Trophoblast cell (in vitro differentiated cells and primary cell): ENCODE measurements around the gene RTP5.
"Not testable (repeated sequence)": the region's sequence is repeated elsewhere in the genome, so short reads cannot be mapped to it uniquely, and the experiment has no call there.

Experiments used
- DNase-seq, 2 donors: peaks; one replicate each; pipeline ENCODE4 v3.0.0-alpha.2; 2016
- H2AFZ ChIP-seq: 2 replicates; pipeline ENCODE4 v1.6.1; 2013; ENCODE audit warnings: low read length, moderate library complexity, mild to moderate bottlenecking; ENCODE audit not compliant: insufficient read depth, poor library complexity
- H2AK5ac ChIP-seq: 2 replicates; pipeline ENCODE4 v1.6.1; 2013; ENCODE audit warnings: mild to moderate bottlenecking, low read length
- H2BK120ac ChIP-seq: 2 replicates; pipeline ENCODE4 v1.6.1; 2013; ENCODE audit warnings: low read length, mild to moderate bottlenecking, moderate library complexity; ENCODE audit not compliant: insufficient read depth, poor library complexity
- H2BK12ac ChIP-seq: 2 replicates; pipeline ENCODE4 v1.6.1; 2013; ENCODE audit warnings: mild to moderate bottlenecking, low read length, moderate library complexity
- H2BK5ac ChIP-seq: 2 replicates; pipeline ENCODE4 v1.6.1; 2013; ENCODE audit warnings: low read length, low read depth, moderate library complexity, mild to moderate bottlenecking; ENCODE audit not compliant: poor library complexity
- H3K14ac ChIP-seq: 2 replicates; pipeline ENCODE4 v1.6.1; 2013; ENCODE audit warnings: mild to moderate bottlenecking, low read length
- H3K18ac ChIP-seq: 2 replicates; pipeline ENCODE4 v1.6.1; 2013; ENCODE audit warnings: mild to moderate bottlenecking, low read length
- H3K23ac ChIP-seq: 2 replicates; pipeline ENCODE4 v1.6.1; 2013; ENCODE audit warnings: low read length
- H3K27ac ChIP-seq: 2 replicates; pipeline ENCODE4 v1.5.1; 2013; ENCODE audit warnings: low read depth, mild to moderate bottlenecking, inconsistent platforms, low read length, moderate library complexity
- H3K27me3 ChIP-seq: 2 replicates; pipeline ENCODE4 v1.6.1; 2013; ENCODE audit warnings: inconsistent platforms, mild to moderate bottlenecking, low read length, moderate library complexity; ENCODE audit not compliant: insufficient read depth
- H3K36me3 ChIP-seq, 2 experiments: 1 replicate in 1 of 2; 2 replicates in 1 of 2; pipeline ENCODE4 v1.6.1; 2013; ENCODE audit warnings: low read length in 2 of 2, mild to moderate bottlenecking in 2 of 2, moderate library complexity in 1 of 2; ENCODE audit not compliant: insufficient read depth in 2 of 2, control insufficient read depth in 1 of 2
- H3K4ac ChIP-seq: 2 replicates; pipeline ENCODE4 v1.6.1; 2013; ENCODE audit warnings: low read depth, mild to moderate bottlenecking, low read length, moderate library complexity
- H3K4me1 ChIP-seq, 2 experiments: 1 replicate in 1 of 2; 2 replicates in 1 of 2; pipeline ENCODE4 v1.6.1; 2013; ENCODE audit warnings: low read length in 2 of 2, mild to moderate bottlenecking in 2 of 2, moderate library complexity in 1 of 2; ENCODE audit not compliant: insufficient read depth in 2 of 2, control insufficient read depth in 1 of 2
- H3K4me2 ChIP-seq: 2 replicates; pipeline ENCODE4 v1.6.1; 2013; ENCODE audit warnings: inconsistent platforms, mild to moderate bottlenecking, low read length, moderate library complexity
- H3K4me3 ChIP-seq: 2 replicates; pipeline ENCODE4 v1.5.1; 2013; ENCODE audit warnings: mild to moderate bottlenecking, low read depth, low read length, inconsistent platforms
- H3K79me1 ChIP-seq: one replicate; pipeline ENCODE4 v1.6.1; 2013; ENCODE audit warnings: low read length
- H3K79me2 ChIP-seq: 2 replicates; pipeline ENCODE4 v1.6.1; 2013; ENCODE audit warnings: low read length, mild to moderate bottlenecking; ENCODE audit not compliant: control insufficient read depth, insufficient read depth, poor library complexity
- H3K9ac ChIP-seq: 2 replicates; pipeline ENCODE4 v1.6.1; 2013; ENCODE audit warnings: mild to moderate bottlenecking, low read length
- H3K9me3 ChIP-seq: 2 replicates; pipeline ENCODE4 v1.6.1; 2013; ENCODE audit warnings: low read depth, mild to moderate bottlenecking, control low read depth, inconsistent platforms, low read length; ENCODE audit not compliant: insufficient read depth
- H4K12ac ChIP-seq: 2 replicates; pipeline ENCODE4 v1.6.1; 2013; ENCODE audit warnings: low read depth, mild to moderate bottlenecking, low read length, moderate library complexity
- H4K8ac ChIP-seq: 2 replicates; pipeline ENCODE4 v1.6.1; 2013; ENCODE audit warnings: low read depth, mild to moderate bottlenecking, low read length, moderate library complexity
- H4K91ac ChIP-seq: one replicate; pipeline ENCODE4 v1.6.1; 2013; ENCODE audit warnings: low read depth, mild to moderate bottlenecking, low read length, moderate library complexity
- WGBS: extraction: QIAGEN DNeasy Blood & Tissue Kit; methylation state at CpG from one replicate; pipeline ENCODE4 v1.1.7; 2013; ENCODE audit warnings: missing lambda C conversion rate; ENCODE audit not compliant: insufficient read length, insufficient coverage; ENCODE audit errors: extremely low coverage; 5-methylcytosine and 5-hydroxymethylcytosine counted together

The RTP5 gene

GRCh38 chr2:241822264-241822623, 47.3 kb upstream of the RTP5 start:
- Histone ChIP-seq H2BK120ac (no peak overlapping the region), H2BK12ac (no peak overlapping the region), H3K23ac (no peak overlapping the region), H3K27ac (no peak overlapping the region), H2BK5ac (no peak overlapping the region), H3K4me2 (no peak overlapping the region), H3K4me1 (no peaks in the 10 kb centered on the region), H3K18ac (no peak overlapping the region), H3K79me1 (no peaks in the 10 kb centered on the region), H4K91ac (no peak overlapping the region), H4K12ac (no peak overlapping the region), H2AFZ (no peak overlapping the region), H3K4ac (no peak overlapping the region), H3K9me3 (peaks cover 14% of the 10 kb centered on the region), H3K36me3 (no peaks in the 10 kb centered on the region), H3K27me3 (no peaks in the 10 kb centered on the region), H3K79me2 (no peaks in the 10 kb centered on the region), H2AK5ac (no peak overlapping the region), H3K4me3 (no peak overlapping the region), H3K9ac (no peak overlapping the region), H3K14ac (no peak overlapping the region), H4K8ac (no peak overlapping the region)
- no CpG with 5 or more reads among the region's 14 CpGs for WGBS
- no peak for DNase-seq

DNA sequence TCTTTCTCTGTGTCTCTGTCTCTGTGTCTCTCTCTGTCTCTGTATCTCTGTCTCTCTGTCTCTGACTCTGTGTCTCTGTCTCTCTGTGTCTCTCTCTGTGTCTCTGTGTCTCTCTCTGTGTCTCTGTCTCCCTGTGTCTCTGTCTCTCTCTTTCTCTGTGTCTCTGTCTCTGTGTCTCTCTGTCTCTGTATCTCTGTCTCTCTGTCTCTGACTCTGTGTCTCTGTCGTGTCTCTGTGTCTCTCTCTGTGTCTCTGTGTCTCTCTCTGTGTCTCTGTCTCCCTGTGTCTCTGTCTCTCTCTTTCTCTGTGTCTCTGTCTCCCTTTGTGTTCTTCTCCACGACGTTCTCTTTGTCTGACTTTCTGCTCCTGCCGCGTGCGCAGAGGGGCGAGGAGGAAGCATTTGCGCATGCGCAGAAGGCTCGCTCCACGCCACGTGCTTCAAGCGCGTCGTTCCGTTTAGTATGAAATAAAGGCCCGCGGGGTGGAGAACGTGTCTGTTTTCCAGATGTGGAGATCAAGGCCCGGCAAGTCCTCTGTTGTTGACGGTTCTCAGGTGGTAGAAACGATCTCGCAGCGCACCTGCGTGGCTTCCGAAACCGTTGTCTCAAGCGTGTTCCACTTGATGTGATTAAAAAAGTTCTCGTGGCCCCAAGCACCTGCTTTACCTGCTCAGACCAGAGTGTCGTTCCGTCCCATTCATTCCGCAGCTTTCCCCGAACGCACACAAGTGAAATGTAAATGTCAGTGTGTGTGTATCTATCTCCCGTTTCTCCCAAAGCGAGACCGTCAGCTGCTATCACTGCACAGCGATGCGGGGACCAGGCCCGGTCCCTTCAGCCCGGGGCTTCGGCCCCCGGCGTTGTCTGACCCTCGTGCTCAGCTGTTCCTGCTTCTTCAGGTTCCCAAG, 45.7 kb upstream of the RTP5 start:
- not testable (repeated sequence) for H2BK12ac ChIP-seq, H3K18ac ChIP-seq, H2AK5ac ChIP-seq, H2AFZ ChIP-seq, H3K14ac ChIP-seq, H2BK5ac ChIP-seq, H3K27ac ChIP-seq, H4K8ac ChIP-seq, H3K4me1 ChIP-seq, H3K9ac ChIP-seq, H3K4me3 ChIP-seq, H4K91ac ChIP-seq, H3K23ac ChIP-seq, H3K4me2 ChIP-seq, H3K36me3 ChIP-seq, H3K27me3 ChIP-seq, DNase-seq, H3K4ac ChIP-seq, H4K12ac ChIP-seq, H3K79me1 ChIP-seq, H2BK120ac ChIP-seq, H3K79me2 ChIP-seq
- no CpG with 5 or more reads among the region's 45 CpGs for WGBS
- peaks cover 14% of the 10 kb centered on the region for H3K9me3 ChIP-seq

DNA sequence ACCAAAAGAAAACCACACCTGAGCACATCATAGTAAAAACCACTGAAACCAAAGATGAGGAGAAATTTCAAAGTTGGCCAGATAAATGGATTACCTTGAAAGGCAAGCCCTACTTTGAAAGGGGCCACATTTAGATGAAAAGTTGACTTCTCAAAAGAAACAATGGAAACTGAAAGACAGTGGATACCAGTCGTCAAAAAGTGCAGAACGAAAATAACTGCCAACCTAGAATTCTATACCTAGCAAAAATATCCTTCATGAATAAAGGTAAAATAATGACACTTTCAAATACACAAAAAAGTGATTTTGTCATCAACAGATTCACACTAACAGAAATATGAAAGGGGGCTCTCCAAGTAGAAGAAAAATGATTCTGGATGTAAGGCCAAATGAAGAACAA, 42.1 kb upstream of the RTP5 start:
- H3K9ac ChIP-seq = no peak overlapping the region
- H3K27ac ChIP-seq = no peak overlapping the region
- no peak overlapping the region for H4K8ac ChIP-seq
- no peaks in the 10 kb centered on the region for H3K79me2 ChIP-seq
- H3K4ac ChIP-seq = no peak overlapping the region
- H2BK120ac ChIP-seq = no peak overlapping the region
- H3K9me3 ChIP-seq = peaks cover 8% of the 10 kb centered on the region
- H3K14ac ChIP-seq = no peak overlapping the region
- H3K4me1 ChIP-seq = no peaks in the 10 kb centered on the region
- no peak overlapping the region for H2BK5ac ChIP-seq
- H3K36me3 ChIP-seq = no peaks in the 10 kb centered on the region
- H4K91ac ChIP-seq = no peak overlapping the region
- no peak overlapping the region for H3K4me3 ChIP-seq
- DNase-seq = no peak
- no CpG with 5 or more reads among the region's 2 CpGs for WGBS
- no peak overlapping the region for H2AK5ac ChIP-seq
- H3K4me2 ChIP-seq = no peak overlapping the region
- no peak overlapping the region for H2BK12ac ChIP-seq
- H3K79me1 ChIP-seq = no peaks in the 10 kb centered on the region
- no peak overlapping the region for H2AFZ ChIP-seq
- no peak overlapping the region for H3K18ac ChIP-seq
- no peak overlapping the region for H4K12ac ChIP-seq
- no peak overlapping the region for H3K23ac ChIP-seq
- H3K27me3 ChIP-seq = no peaks in the 10 kb centered on the region

- H3K4me2 ChIP-seq = no peak overlapping the region
- WGBS = no CpG with 5 or more reads among the region's 13 CpGs
Measured at GRCh38 chr2:241833101-241833663, 36.3 kb upstream of the RTP5 start.

More at GRCh38 chr2:241833101-241833663, 36.3 kb upstream of the RTP5 start:
- no peak overlapping the region for H3K27ac ChIP-seq
- no peak overlapping the region for H2BK12ac ChIP-seq
- no peak overlapping the region for H2BK120ac ChIP-seq
- H4K8ac ChIP-seq = no peak overlapping the region
- H3K4ac ChIP-seq = no peak overlapping the region
- H2AFZ ChIP-seq = no peak overlapping the region
- H3K9ac ChIP-seq = no peak overlapping the region
- H3K79me1 ChIP-seq = no peaks in the 10 kb centered on the region
- no peak overlapping the region for H2AK5ac ChIP-seq
- no peaks in the 10 kb centered on the region for H3K36me3 ChIP-seq
- no peak overlapping the region for H3K18ac ChIP-seq
- no peak overlapping the region for H4K12ac ChIP-seq
- H4K91ac ChIP-seq = no peak overlapping the region
- H3K27me3 ChIP-seq = no peaks in the 10 kb centered on the region
- DNase-seq = no peak
- no peak overlapping the region for H3K23ac ChIP-seq
- H3K4me1 ChIP-seq = no peaks in the 10 kb centered on the region
- no peak overlapping the region for H2BK5ac ChIP-seq
- H3K79me2 ChIP-seq = no peaks in the 10 kb centered on the region
- no peak overlapping the region for H3K14ac ChIP-seq
- H3K4me3 ChIP-seq = no peak overlapping the region
- no peaks in the 10 kb centered on the region for H3K9me3 ChIP-seq
